ENCODE measurements around the gene ADAMTS15. TPM values are rescaled to one million over a fixed set of nuclear protein-coding genes. Genes with fewer than 3 reads are reported as not detected.

The ADAMTS15 gene
- total RNA-seq, 2 experiments from 2014 or later = not detected

- Mint-ChIP-seq H3K27ac (no peak overlapping the region), H3K4me3 (no peak overlapping the region), H3K9me3 (no peaks in the 10 kb centered on the region), H3K4me1 (ENCODE audit: low read depth) (no peaks in the 10 kb centered on the region), H3K27me3 (peaks cover 1% of the 10 kb centered on the region), H3K36me3 (ENCODE audit: low read depth) (no peaks in the 10 kb centered on the region)
- TF ChIP-seq, protein P1, sequence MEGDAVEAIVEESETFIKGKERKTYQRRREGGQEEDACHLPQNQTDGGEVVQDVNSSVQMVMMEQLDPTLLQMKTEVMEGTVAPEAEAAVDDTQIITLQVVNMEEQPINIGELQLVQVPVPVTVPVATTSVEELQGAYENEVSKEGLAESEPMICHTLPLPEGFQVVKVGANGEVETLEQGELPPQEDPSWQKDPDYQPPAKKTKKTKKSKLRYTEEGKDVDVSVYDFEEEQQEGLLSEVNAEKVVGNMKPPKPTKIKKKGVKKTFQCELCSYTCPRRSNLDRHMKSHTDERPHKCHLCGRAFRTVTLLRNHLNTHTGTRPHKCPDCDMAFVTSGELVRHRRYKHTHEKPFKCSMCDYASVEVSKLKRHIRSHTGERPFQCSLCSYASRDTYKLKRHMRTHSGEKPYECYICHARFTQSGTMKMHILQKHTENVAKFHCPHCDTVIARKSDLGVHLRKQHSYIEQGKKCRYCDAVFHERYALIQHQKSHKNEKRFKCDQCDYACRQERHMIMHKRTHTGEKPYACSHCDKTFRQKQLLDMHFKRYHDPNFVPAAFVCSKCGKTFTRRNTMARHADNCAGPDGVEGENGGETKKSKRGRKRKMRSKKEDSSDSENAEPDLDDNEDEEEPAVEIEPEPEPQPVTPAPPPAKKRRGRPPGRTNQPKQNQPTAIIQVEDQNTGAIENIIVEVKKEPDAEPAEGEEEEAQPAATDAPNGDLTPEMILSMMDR (IDR thresholded peaks at IDR 0.05) = no peak
- no peak for ATAC-seq
- ChIA-PET POLR2A (no interaction called here), CTCF (no interaction called here)
- intact Hi-C loops (cut with micrococcal nuclease) = no loop called here
- no peak for DNase-seq
Observed at GRCh38 chr11:130519128-130519932, 70.9 kb downstream of the ADAMTS15 start.

- Mint-ChIP-seq H3K27ac (no peak overlapping the region), H3K4me1 (ENCODE audit: low read depth) (no peaks in the 10 kb centered on the region), H3K9me3 (no peaks in the 10 kb centered on the region), H3K27me3 (peaks cover 1% of the 10 kb centered on the region), H3K36me3 (ENCODE audit: low read depth) (no peaks in the 10 kb centered on the region), H3K4me3 (no peak overlapping the region)
- CTCF ChIA-PET = no interaction called here
- POLR2A ChIA-PET = no interaction called here
- intact Hi-C loops (cut with micrococcal nuclease) = no loop called here
- DNase-seq (no peak), ATAC-seq (no peak)
- TF ChIP-seq, protein P1 (IDR thresholded peaks at IDR 0.05) = no peak
Observed at GRCh38 chr11:130520271-130520671, 71.8 kb downstream of the ADAMTS15 start.

GRCh38 chr11:130522284-130522961 lies 74.0 kb downstream of the ADAMTS15 start:
- DNase-seq (no peak), ATAC-seq (no peak)
- ChIA-PET CTCF (interaction anchor here (1.6 kb wide), 1 partner anchor 340 kb away, joined by 8 read pairs; no protein-coding TSS in a partner anchor), POLR2A (no interaction called here)
- TF ChIP-seq, protein P1 (IDR thresholded peaks at IDR 0.05) = no peak
- Mint-ChIP-seq H3K27me3 (peaks cover 1% of the 10 kb centered on the region), H3K4me3 (no peak overlapping the region), H3K9me3 (no peaks in the 10 kb centered on the region), H3K27ac (no peak overlapping the region), H3K4me1 (ENCODE audit: low read depth) (no peaks in the 10 kb centered on the region), H3K36me3 (ENCODE audit: low read depth) (no peaks in the 10 kb centered on the region)
- intact Hi-C loops (cut with micrococcal nuclease) = no loop called here

DNA sequence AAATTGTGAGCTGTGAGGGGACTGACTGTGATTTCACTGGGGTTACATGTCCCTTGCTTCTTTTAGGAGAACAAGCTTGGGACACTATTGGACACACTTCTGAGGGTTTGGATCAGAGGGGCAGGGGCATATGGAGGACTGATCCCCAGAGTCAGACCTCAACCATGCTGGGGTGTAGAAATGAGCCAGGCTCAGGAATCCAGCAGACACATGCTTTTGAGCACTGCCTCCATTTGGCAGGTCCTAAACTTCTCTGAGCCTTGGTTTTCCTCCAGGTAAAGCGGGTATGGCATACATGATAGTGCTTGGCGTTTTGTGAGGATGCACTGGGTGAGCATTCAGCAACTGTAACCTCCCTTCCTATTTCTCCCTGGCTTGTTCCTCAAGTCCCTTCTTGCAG lies 74.7 kb downstream of the ADAMTS15 start:
- H3K4me1 Mint-ChIP-seq (ENCODE audit: low read depth) = no peaks in the 10 kb centered on the region
- intact Hi-C loops (cut with micrococcal nuclease) = no loop called here
- H3K4me3 Mint-ChIP-seq = no peak overlapping the region
- H3K27me3 Mint-ChIP-seq = no peaks in the 10 kb centered on the region
- ChIA-PET CTCF (no interaction called here), POLR2A (no interaction called here)
- no peaks in the 10 kb centered on the region for H3K9me3 Mint-ChIP-seq
- no peaks in the 10 kb centered on the region for H3K36me3 Mint-ChIP-seq (ENCODE audit: low read depth)
- DNase-seq = no peak
- TF ChIP-seq, protein P1 (IDR thresholded peaks at IDR 0.05) = no peak
- H3K27ac Mint-ChIP-seq = no peak overlapping the region
- no peak for ATAC-seq

DNA sequence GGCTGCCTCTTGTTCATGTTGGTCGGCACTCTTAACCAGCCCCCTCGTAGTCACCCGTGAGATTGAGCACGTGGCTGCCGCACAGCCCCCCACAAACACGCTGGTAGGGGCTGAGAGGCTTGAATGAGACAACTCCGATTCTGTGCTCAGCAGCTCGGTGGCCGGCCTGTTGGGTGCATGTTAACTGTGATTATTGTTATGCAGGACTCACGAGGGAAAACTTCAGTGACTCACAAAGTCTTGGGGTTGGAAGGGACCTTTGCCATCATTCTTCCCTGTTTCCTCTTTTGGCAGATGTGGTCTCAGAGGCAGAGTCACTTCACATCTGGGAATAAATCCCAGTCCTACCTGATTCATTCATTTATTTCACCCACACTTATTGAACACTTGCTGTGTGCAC lies 75.2 kb downstream of the ADAMTS15 start:
- ATAC-seq (no peak), DNase-seq (no peak)
- CTCF ChIA-PET = no interaction called here
- Mint-ChIP-seq H3K9me3 (no peaks in the 10 kb centered on the region), H3K27ac (no peak overlapping the region), H3K27me3 (no peaks in the 10 kb centered on the region), H3K36me3 (ENCODE audit: low read depth) (no peaks in the 10 kb centered on the region), H3K4me1 (ENCODE audit: low read depth) (no peaks in the 10 kb centered on the region), H3K4me3 (no peak overlapping the region)
- intact Hi-C loops (cut with micrococcal nuclease) = no loop called here
- TF ChIP-seq, protein P1 (IDR thresholded peaks at IDR 0.05) = no peak
- POLR2A ChIA-PET = no interaction called here
